GM23248 (cell line): ENCODE data around the gene LTN1.

Source experiments
- EZH2 ChIP-seq: fragments of 200-600 bp; sonication (generic); IDR thresholded peaks from 2 replicates; pipeline ENCODE4 v1.6.1; 2018; ENCODE audit warnings: antibody characterized with exemption, mild to moderate bottlenecking; ENCODE audit not compliant: insufficient read depth, poor library complexity, severe bottlenecking
- EZH2phosphoT487 ChIP-seq: fragments of 200-600 bp; sonication (generic); IDR thresholded peaks from 2 replicates; pipeline ENCODE4 v1.6.1; 2018; ENCODE audit warnings: antibody characterized with exemption, moderate library complexity, mild to moderate bottlenecking, low read depth; ENCODE audit not compliant: insufficient read depth

- TF ChIP-seq EZH2phosphoT487 (no peak), EZH2 (no peak)
Observed at GRCh38 chr21:28949318-28949717, 43.4 kb downstream of the LTN1 start.
